ENCODE measurements around the gene CHAT. TPM values are rescaled to one million over a fixed set of nuclear protein-coding genes. Genes with fewer than 3 reads are reported as not detected.

Gene CHAT
- total RNA-seq (not detected), polyA plus RNA-seq (not detected)
- long read RNA-seq, donor 1 = 0 reads
- long read RNA-seq, donor 2 = 0 reads
- long read RNA-seq, donor 3 = 0 reads
- long read RNA-seq, donor 4 = 0 reads
- long read RNA-seq, donor 5 = 0 reads

GRCh38 chr10:49613882-49614241 lies at the start of gene CHAT:
Gene CHAT (plus strand): TSS chr10:49614037. CDS start chr10:49614190, 153 bp downstream.
- no peak within 1 kb of the TSS for H3K27ac ChIP-seq (ENCODE audit: low read depth in 1 of 2, low read length in 1 of 2)
- WGBS, 2 donors = 4 to 16% methylated on average over 7 to 10 of the region's 10 CpGs
- peaks cover 0 to 20% (median 0%) of the 10 kb centered on the region in 4 donors for H3K9me3 ChIP-seq (ENCODE audit: control insufficient read depth in 4 of 4, insufficient read depth in 3 of 4, low read length in 3 of 4)
- H3K9ac ChIP-seq (ENCODE audit: insufficient read depth in 1 of 2, low read length in 2 of 2) = no peak within 1 kb of the TSS
- DNase-seq = no peak
- H3K36me3 ChIP-seq (ENCODE audit: control insufficient read depth in 4 of 4, insufficient read depth in 4 of 4, low read length in 4 of 4) = no peaks in the 10 kb centered on the region
- H3K27me3 ChIP-seq (ENCODE audit: control insufficient read depth in 3 of 3, insufficient read depth in 3 of 3, low read length in 2 of 3) = peaks cover 0 to 77% (median 45%) of the 10 kb centered on the region in 3 donors
- TF ChIP-seq CTCF (IDR thresholded peaks at IDR 0.05; ENCODE audit: control extremely low read depth, extremely low read depth) = no peak
- ATAC-seq (ENCODE audit: insufficient read depth, low FRiP score) = no peak
- H3K4me1 ChIP-seq (ENCODE audit: control insufficient read depth in 5 of 5, insufficient read depth in 5 of 5, low read length in 5 of 5) = peaks cover 0 to 31% (median 15%) of the 10 kb centered on the region in 5 donors
- H3K4me3 ChIP-seq = no peak within 1 kb of the TSS

GRCh38 chr10:49564461-49565009 lies 49.3 kb upstream of the CHAT start:
- no peak for ATAC-seq (ENCODE audit: insufficient read depth, low FRiP score)
- Histone ChIP-seq H3K9me3 (ENCODE audit: control insufficient read depth in 4 of 4, insufficient read depth in 3 of 4, low read length in 3 of 4) (peaks cover 0 to 3% (median 0%) of the 10 kb centered on the region in 4 donors), H3K4me1 (ENCODE audit: control insufficient read depth in 5 of 5, insufficient read depth in 5 of 5, low read length in 5 of 5) (no peaks in the 10 kb centered on the region), H3K9ac (ENCODE audit: insufficient read depth in 1 of 2, low read length in 2 of 2) (no peak overlapping the region), H3K27ac (ENCODE audit: low read depth in 1 of 2, low read length in 1 of 2) (no peak overlapping the region), H3K27me3 (ENCODE audit: control insufficient read depth in 3 of 3, insufficient read depth in 3 of 3, low read length in 2 of 3) (peaks cover 0 to 5% (median 0%) of the 10 kb centered on the region in 3 donors), H3K36me3 (ENCODE audit: control insufficient read depth in 4 of 4, insufficient read depth in 4 of 4, low read length in 4 of 4) (no peaks in the 10 kb centered on the region), H3K4me3 (no peak overlapping the region)
- no peak for TF ChIP-seq CTCF (IDR thresholded peaks at IDR 0.05; ENCODE audit: control extremely low read depth, extremely low read depth)
- DNase-seq = no peak
- WGBS, 2 donors = 76 to 88% methylated on average over 4 of the region's 4 CpGs

- WGBS, 2 donors = 78 to 87% methylated on average over 1 of the region's 1 CpG
Observed at GRCh38 chr10:49567810-49568209, 46.0 kb upstream of the CHAT start.

More at GRCh38 chr10:49567810-49568209, 46.0 kb upstream of the CHAT start:
- Histone ChIP-seq H3K27me3 (ENCODE audit: control insufficient read depth in 3 of 3, insufficient read depth in 3 of 3, low read length in 2 of 3) (peaks cover 0 to 2% (median 0%) of the 10 kb centered on the region in 3 donors), H3K4me3 (no peak overlapping the region), H3K36me3 (ENCODE audit: control insufficient read depth in 4 of 4, insufficient read depth in 4 of 4, low read length in 4 of 4) (no peaks in the 10 kb centered on the region), H3K27ac (ENCODE audit: low read depth in 1 of 2, low read length in 1 of 2) (no peak overlapping the region), H3K4me1 (ENCODE audit: control insufficient read depth in 5 of 5, insufficient read depth in 5 of 5, low read length in 5 of 5) (no peaks in the 10 kb centered on the region), H3K9ac (ENCODE audit: insufficient read depth in 1 of 2, low read length in 2 of 2) (no peak overlapping the region), H3K9me3 (ENCODE audit: control insufficient read depth in 4 of 4, insufficient read depth in 3 of 4, low read length in 3 of 4) (peaks cover 0 to 9% (median 0%) of the 10 kb centered on the region in 4 donors)
- no peak for DNase-seq
- no peak for TF ChIP-seq CTCF (IDR thresholded peaks at IDR 0.05; ENCODE audit: control extremely low read depth, extremely low read depth)
- no peak for ATAC-seq (ENCODE audit: insufficient read depth, low FRiP score)

All from lung (tissue), 16 donors.